ENCODE results near the gene RSPH3. TPM values are rescaled to one million over a fixed set of nuclear protein-coding genes. Genes with fewer than 3 reads are reported as not detected.

RSPH3 gene
- total RNA-seq, 1 experiment from 2014 or later: 3.0 TPM

- no peak for DNase-seq
- no peaks in the 10 kb centered on the region for H3K4me1 Mint-ChIP-seq (ENCODE audit: low read depth, unreplicated experiment)
- H3K9me3 Mint-ChIP-seq (ENCODE audit: unreplicated experiment): no peaks in the 10 kb centered on the region
- intact Hi-C loops (cut with micrococcal nuclease; ENCODE audit: unreplicated experiment): no loop called here
- no peak overlapping the region for H3K4me3 Mint-ChIP-seq (ENCODE audit: unreplicated experiment)
- Histone ChIP-seq H3K36me3 (ENCODE audit: control insufficient read depth, insufficient read depth, low read length) (no peaks in the 10 kb centered on the region), H3K9me3 (no peaks in the 10 kb centered on the region), H3K4me3 (ENCODE audit: low read depth, low read length) (no peak overlapping the region), H3K27me3 (replicated peaks; ENCODE audit: control insufficient read depth, insufficient read depth, low read length) (no peaks in the 10 kb centered on the region), H3K4me1 (no peaks in the 10 kb centered on the region)
- H3K27ac Mint-ChIP-seq (ENCODE audit: unreplicated experiment): no peak overlapping the region
- no peaks in the 10 kb centered on the region for H3K36me3 Mint-ChIP-seq (ENCODE audit: insufficient read depth, unreplicated experiment)
- no peak for TF ChIP-seq CTCF (IDR thresholded peaks at IDR 0.05; ENCODE audit: insufficient read depth in 1 of 2, low read depth in 1 of 2, low read length in 1 of 2, severe bottlenecking in 1 of 2, unreplicated experiment in 1 of 2)
- ChIA-PET POLR2A (no interaction called here), CTCF (no interaction called here)
- BruUV-seq (replicated peaks): no TSS peak
- H3K27me3 Mint-ChIP-seq (ENCODE audit: insufficient read depth, unreplicated experiment): no peaks in the 10 kb centered on the region
Measured at GRCh38 chr6:158947284-158947683, 52.7 kb downstream of the RSPH3 start.

DNA sequence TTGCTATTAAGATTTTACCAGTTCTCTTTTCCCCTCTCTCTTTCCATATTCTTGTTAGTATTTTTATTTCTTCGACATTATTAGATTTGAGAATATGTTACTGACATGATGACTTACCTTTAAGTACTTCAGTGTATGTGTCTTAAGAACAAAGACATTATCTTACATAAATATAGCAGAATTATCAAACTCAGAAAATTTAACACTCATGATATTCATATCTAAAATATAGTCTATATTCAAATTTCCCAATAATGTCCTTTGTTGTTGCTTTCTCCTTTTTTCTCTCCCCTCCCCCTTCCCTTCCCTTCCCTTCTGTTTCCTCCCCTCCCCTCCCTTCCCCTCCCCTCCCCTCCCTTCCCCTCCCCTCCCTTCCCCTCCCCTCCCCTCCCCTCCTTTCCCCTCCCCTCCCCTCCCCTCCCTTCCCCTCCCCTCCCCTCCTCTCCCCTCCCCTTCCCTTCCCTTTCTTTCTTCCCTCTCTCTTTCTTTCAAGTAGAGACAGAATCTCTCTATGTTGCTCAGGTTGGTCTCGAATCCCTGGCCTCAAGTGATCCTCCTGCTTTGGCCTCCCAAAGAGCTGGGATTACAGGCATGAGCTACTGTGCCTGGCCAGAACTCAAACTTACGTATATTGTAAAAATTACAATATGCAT is 56.5 kb downstream of the RSPH3 start:
- H3K36me3 Mint-ChIP-seq (ENCODE audit: insufficient read depth, unreplicated experiment): no peaks in the 10 kb centered on the region
- no peak overlapping the region for H3K27ac Mint-ChIP-seq (ENCODE audit: unreplicated experiment)
- H3K4me3 Mint-ChIP-seq (ENCODE audit: unreplicated experiment): no peak overlapping the region
- intact Hi-C loops (cut with micrococcal nuclease; ENCODE audit: unreplicated experiment): no loop called here
- DNase-seq: no peak
- no peaks in the 10 kb centered on the region for H3K27me3 Mint-ChIP-seq (ENCODE audit: insufficient read depth, unreplicated experiment)
- no peaks in the 10 kb centered on the region for H3K4me1 ChIP-seq
- no peaks in the 10 kb centered on the region for H3K27me3 ChIP-seq (replicated peaks; ENCODE audit: control insufficient read depth, insufficient read depth, low read length)
- no TSS peak for BruUV-seq (replicated peaks)
- POLR2A ChIA-PET: no interaction called here
- no peak overlapping the region for H3K4me3 ChIP-seq (ENCODE audit: low read depth, low read length)
- no peaks in the 10 kb centered on the region for H3K36me3 ChIP-seq (ENCODE audit: control insufficient read depth, insufficient read depth, low read length)
- no peaks in the 10 kb centered on the region for H3K9me3 Mint-ChIP-seq (ENCODE audit: unreplicated experiment)
- no peak for TF ChIP-seq CTCF (IDR thresholded peaks at IDR 0.05; ENCODE audit: insufficient read depth in 1 of 2, low read depth in 1 of 2, low read length in 1 of 2, severe bottlenecking in 1 of 2, unreplicated experiment in 1 of 2)
- H3K9me3 ChIP-seq: no peaks in the 10 kb centered on the region
- CTCF ChIA-PET: no interaction called here
- no peaks in the 10 kb centered on the region for H3K4me1 Mint-ChIP-seq (ENCODE audit: low read depth, unreplicated experiment)

GRCh38 chr6:158942349-158942748 is 57.7 kb downstream of the RSPH3 start:
- H3K4me1 ChIP-seq: no peaks in the 10 kb centered on the region
- no peak overlapping the region for H3K4me3 ChIP-seq (ENCODE audit: low read depth, low read length)
- TF ChIP-seq CTCF (IDR thresholded peaks at IDR 0.05; ENCODE audit: insufficient read depth in 1 of 2, low read depth in 1 of 2, low read length in 1 of 2, severe bottlenecking in 1 of 2, unreplicated experiment in 1 of 2): no peak
- no peaks in the 10 kb centered on the region for H3K36me3 ChIP-seq (ENCODE audit: control insufficient read depth, insufficient read depth, low read length)
- POLR2A ChIA-PET: no interaction called here
- H3K27ac Mint-ChIP-seq (ENCODE audit: unreplicated experiment): no peak overlapping the region
- no peak overlapping the region for H3K4me3 Mint-ChIP-seq (ENCODE audit: unreplicated experiment)
- no peaks in the 10 kb centered on the region for H3K27me3 ChIP-seq (replicated peaks; ENCODE audit: control insufficient read depth, insufficient read depth, low read length)
- CTCF ChIA-PET: no interaction called here
- no peaks in the 10 kb centered on the region for H3K36me3 Mint-ChIP-seq (ENCODE audit: insufficient read depth, unreplicated experiment)
- peaks cover 5% of the 10 kb centered on the region for H3K4me1 Mint-ChIP-seq (ENCODE audit: low read depth, unreplicated experiment)
- no peak for DNase-seq
- intact Hi-C loops (cut with micrococcal nuclease; ENCODE audit: unreplicated experiment): no loop called here
- no peaks in the 10 kb centered on the region for H3K27me3 Mint-ChIP-seq (ENCODE audit: insufficient read depth, unreplicated experiment)
- BruUV-seq (replicated peaks): no TSS peak
- H3K9me3 ChIP-seq: no peaks in the 10 kb centered on the region
- H3K9me3 Mint-ChIP-seq (ENCODE audit: unreplicated experiment): no peaks in the 10 kb centered on the region
